Fibroblast of lung (primary cell): ENCODE results near the gene HECTD2.

Experiments
- CTCF ChIP-seq, 2 donors: IDR thresholded peaks in 1 of 2; conservative IDR thresholded peaks in 1 of 2; 1 replicate in 1 of 2; 2 replicates in 1 of 2; pipeline ENCODE4 v1.5.1; 2011 to 2012; ENCODE audit warnings: low read length in 2 of 2, control low read depth in 1 of 2, inconsistent platforms in 1 of 2, low read depth in 1 of 2, mild to moderate bottlenecking in 1 of 2
- EZH2 ChIP-seq: IDR thresholded peaks from 2 replicates; pipeline ENCODE4 v1.5.1; 2012; ENCODE audit warnings: low read length, control low read depth, mild to moderate bottlenecking; ENCODE audit errors: missing control alignments

GRCh38 chr10:91528080-91528479 lies 117.9 kb downstream of the HECTD2 start:
- TF ChIP-seq CTCF (conservative IDR thresholded peaks at IDR 0.05 in 1 of 2, IDR thresholded peaks at IDR 0.05 in 1 of 2; ENCODE audit: low read depth in 1 of 2, low read length in 2 of 2) (no peak), EZH2 (no peak)
